ENCODE data around the gene CAPN8.
A peak's percentile ranks its signal among the peaks of the same experiment; 100 is the strongest.

The CAPN8 gene

GRCh38 chr1:223609066-223609465, 56.4 kb downstream of the CAPN8 start:
- TF ChIP-seq TEAD4 (IDR thresholded peaks at IDR 0.05) = no peak
- TF ChIP-seq CEBPB (IDR thresholded peaks at IDR 0.05) = no peak
- TF ChIP-seq FOXM1 (IDR thresholded peaks at IDR 0.05; ENCODE audit: borderline replicate concordance, low read depth) = no peak
- TF ChIP-seq MAX (IDR thresholded peaks at IDR 0.05) = no peak
- no peak for TF ChIP-seq EGR1 (IDR thresholded peaks at IDR 0.05)

GRCh38 chr1:223558512-223558911, 107.0 kb downstream of the CAPN8 start:
- TF ChIP-seq REST (IDR thresholded peaks at IDR 0.05; ENCODE audit: low read depth) = no peak
- no peak for TF ChIP-seq TEAD4 (IDR thresholded peaks at IDR 0.05)
- TF ChIP-seq MAX (IDR thresholded peaks at IDR 0.05) = no peak
- TF ChIP-seq TAF1 (IDR thresholded peaks at IDR 0.05; ENCODE audit: low read depth) = no peak
- TF ChIP-seq EGR1 (IDR thresholded peaks at IDR 0.05) = no peak
- no peak for TF ChIP-seq CEBPB (IDR thresholded peaks at IDR 0.05)
- no peak for TF ChIP-seq CREB1 (IDR thresholded peaks at IDR 0.05; ENCODE audit: low read depth)

- TF ChIP-seq REST (IDR thresholded peaks at IDR 0.05; ENCODE audit: low read depth) (no peak), RAD21 (IDR thresholded peaks at IDR 0.05; ENCODE audit: low read depth) (no peak), USF1 (IDR thresholded peaks at IDR 0.05) (no peak), EGR1 (IDR thresholded peaks at IDR 0.05) (no peak), CEBPB (IDR thresholded peaks at IDR 0.05) (no peak), CREB1 (IDR thresholded peaks at IDR 0.05; ENCODE audit: low read depth) (no peak), EP300 (IDR thresholded peaks at IDR 0.05; ENCODE audit: borderline replicate concordance) (no peak)
These were observed 108.4 kb downstream of the CAPN8 start for GRCh38 chr1:223557130-223557475.

- no peak for TF ChIP-seq CEBPB (IDR thresholded peaks at IDR 0.05)
- no peak for TF ChIP-seq YY1 (IDR thresholded peaks at IDR 0.05; ENCODE audit: low read depth)
- TF ChIP-seq RAD21 (IDR thresholded peaks at IDR 0.05; ENCODE audit: low read depth) = peak; percentile 90
- TF ChIP-seq REST (IDR thresholded peaks at IDR 0.05; ENCODE audit: low read depth) = no peak
These were observed 108.9 kb downstream of the CAPN8 start for GRCh38 chr1:223556414-223557129.

GRCh38 chr1:223553957-223554356, 111.5 kb downstream of the CAPN8 start:
- TF ChIP-seq RAD21 (IDR thresholded peaks at IDR 0.05; ENCODE audit: low read depth) = no peak
- no peak for TF ChIP-seq EP300 (IDR thresholded peaks at IDR 0.05; ENCODE audit: borderline replicate concordance)
- no peak for TF ChIP-seq TEAD4 (IDR thresholded peaks at IDR 0.05)
- no peak for TF ChIP-seq REST (IDR thresholded peaks at IDR 0.05; ENCODE audit: low read depth)
- no peak for TF ChIP-seq ZBTB7A (IDR thresholded peaks at IDR 0.05; ENCODE audit: low read depth)
- TF ChIP-seq TCF12 (IDR thresholded peaks at IDR 0.05; ENCODE audit: low read depth) = no peak
- no peak for TF ChIP-seq NFIC (IDR thresholded peaks at IDR 0.05)
- TF ChIP-seq TAF1 (IDR thresholded peaks at IDR 0.05; ENCODE audit: low read depth) = no peak
- TF ChIP-seq FOXM1 (IDR thresholded peaks at IDR 0.05; ENCODE audit: borderline replicate concordance, low read depth) = no peak
- no peak for TF ChIP-seq CREB1 (IDR thresholded peaks at IDR 0.05; ENCODE audit: low read depth)

All from Ishikawa (cell line).